ENCODE results near the gene RMDN2. TPM values are rescaled to one million over a fixed set of nuclear protein-coding genes. Genes with fewer than 3 reads are reported as not detected.

Gene RMDN2
- total and polyA plus RNA-seq, 9 of the 15 experiments (the other 6 are each of a cell fraction or from before 2014, with no cell fraction given): 1.5 to 4.3 (median 2.3) TPM

GRCh38 chr2:37925063-37925897 is at the start of gene RMDN2 (continued):
- TF ChIP-seq ZNF407 (IDR thresholded peaks at IDR 0.05; ENCODE audit: low read depth) (no peak), TOE1 (IDR thresholded peaks at IDR 0.05; ENCODE audit: borderline replicate concordance) (peak; percentile 53; the same call in 1 of the 2 replicates), TOE1 (CRISPR knock-in tag; IDR thresholded peaks at IDR 0.05; ENCODE audit: borderline replicate concordance, low read depth) (no peak), SAFB2 (IDR thresholded peaks at IDR 0.05; ENCODE audit: borderline replicate concordance, low read depth, low read length, severe bottlenecking) (no peak), GATAD2A (IDR thresholded peaks at IDR 0.05) (0 out of 2 replicates have a peak, but pooled peaks have one; percentile 17), FOXK2 (conservative IDR thresholded peaks at IDR 0.05 in 1 of 2, IDR thresholded peaks at IDR 0.05 in 1 of 2; ENCODE audit: low read depth in 2 of 2) (no peak; a peak in 1 of 4 replicates), EP400 (IDR thresholded peaks at IDR 0.05) (peak; percentile 72), CEBPB (tag; IDR thresholded peaks at IDR 0.05) (peak; percentile 93), ZKSCAN1 (IDR thresholded peaks at IDR 0.05; ENCODE audit: low read depth, low read length) (0 out of 2 replicates have a peak, but pooled peaks have one; percentile 30), HNRNPLL (IDR thresholded peaks at IDR 0.05; ENCODE audit: low read depth, low read length, poor library complexity, severe bottlenecking) (peak; percentile 81), FOXA3 (CRISPR knock-in tag; conservative IDR thresholded peaks at IDR 0.05 in 1 of 2, IDR thresholded peaks at IDR 0.05 in 1 of 2) (peak in 1 of 2 experiments; percentile 48; a peak in 1 of 4 replicates), SMAD4 (CRISPR knock-in tag; conservative IDR thresholded peaks at IDR 0.05) (peak; percentile 83), ZC3H11A (IDR thresholded peaks at IDR 0.05; ENCODE audit: low read depth, low read length) (no peak), PHF20 (IDR thresholded peaks at IDR 0.05; ENCODE audit: partially characterized antibody) (peak; percentile 85)

All from K562 (cell line).